ENCODE results near the gene OSBPL6.
A peak's percentile ranks its signal among the peaks of the same experiment; 100 is the strongest.

OSBPL6 gene

DNA sequence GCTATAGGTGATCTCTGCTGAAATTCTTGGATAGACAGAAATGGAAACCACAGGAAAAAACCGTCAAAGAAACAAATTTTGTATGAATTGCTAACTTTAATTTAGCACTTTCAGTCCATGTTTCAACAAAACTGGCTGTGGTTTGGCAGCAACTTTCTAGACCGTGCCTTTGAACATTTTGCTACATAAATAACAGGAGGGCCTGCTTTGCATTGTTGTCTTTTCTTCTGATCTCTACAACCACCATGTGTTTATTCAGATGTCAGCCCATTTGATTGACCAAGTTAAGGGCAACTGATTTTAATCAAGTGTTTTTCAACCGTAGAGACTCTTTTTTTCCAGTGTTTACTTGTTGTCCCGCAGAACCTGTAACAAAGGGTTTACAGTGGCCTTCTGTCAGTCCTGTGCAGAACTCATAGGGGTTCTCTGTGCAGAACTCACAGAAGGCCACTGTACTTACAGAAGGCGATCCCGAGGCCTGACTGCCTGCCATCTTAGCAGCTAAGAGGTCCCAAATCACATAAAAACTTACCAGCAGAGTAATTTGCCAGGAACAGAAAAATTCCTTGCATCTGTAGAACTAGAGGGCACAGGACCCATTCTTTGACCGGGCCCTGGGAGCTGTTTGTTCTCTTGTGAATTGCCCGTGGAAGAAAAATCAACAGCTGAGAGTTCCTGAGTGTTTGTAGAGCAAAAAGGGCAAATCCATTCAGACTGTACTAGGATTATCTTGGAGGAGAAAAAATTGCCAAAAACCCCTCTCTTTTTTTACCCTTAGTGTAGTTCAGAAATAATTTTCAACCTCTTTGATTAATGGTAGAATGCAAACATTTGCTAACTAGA, 136.1 kb downstream of the OSBPL6 start:
- TF ChIP-seq ZNF302 (tag by site-specific recombination; IDR thresholded peaks at IDR 0.05; ENCODE audit: low read depth) (no peak), SCRT1 (tag by site-specific recombination; IDR thresholded peaks at IDR 0.05; ENCODE audit: borderline replicate concordance) (no peak), ZNF785 (tag by site-specific recombination; IDR thresholded peaks at IDR 0.05) (no peak), ZNF423 (tag by site-specific recombination; IDR thresholded peaks at IDR 0.05) (no peak)
- TF ChIP-seq, protein P1, sequence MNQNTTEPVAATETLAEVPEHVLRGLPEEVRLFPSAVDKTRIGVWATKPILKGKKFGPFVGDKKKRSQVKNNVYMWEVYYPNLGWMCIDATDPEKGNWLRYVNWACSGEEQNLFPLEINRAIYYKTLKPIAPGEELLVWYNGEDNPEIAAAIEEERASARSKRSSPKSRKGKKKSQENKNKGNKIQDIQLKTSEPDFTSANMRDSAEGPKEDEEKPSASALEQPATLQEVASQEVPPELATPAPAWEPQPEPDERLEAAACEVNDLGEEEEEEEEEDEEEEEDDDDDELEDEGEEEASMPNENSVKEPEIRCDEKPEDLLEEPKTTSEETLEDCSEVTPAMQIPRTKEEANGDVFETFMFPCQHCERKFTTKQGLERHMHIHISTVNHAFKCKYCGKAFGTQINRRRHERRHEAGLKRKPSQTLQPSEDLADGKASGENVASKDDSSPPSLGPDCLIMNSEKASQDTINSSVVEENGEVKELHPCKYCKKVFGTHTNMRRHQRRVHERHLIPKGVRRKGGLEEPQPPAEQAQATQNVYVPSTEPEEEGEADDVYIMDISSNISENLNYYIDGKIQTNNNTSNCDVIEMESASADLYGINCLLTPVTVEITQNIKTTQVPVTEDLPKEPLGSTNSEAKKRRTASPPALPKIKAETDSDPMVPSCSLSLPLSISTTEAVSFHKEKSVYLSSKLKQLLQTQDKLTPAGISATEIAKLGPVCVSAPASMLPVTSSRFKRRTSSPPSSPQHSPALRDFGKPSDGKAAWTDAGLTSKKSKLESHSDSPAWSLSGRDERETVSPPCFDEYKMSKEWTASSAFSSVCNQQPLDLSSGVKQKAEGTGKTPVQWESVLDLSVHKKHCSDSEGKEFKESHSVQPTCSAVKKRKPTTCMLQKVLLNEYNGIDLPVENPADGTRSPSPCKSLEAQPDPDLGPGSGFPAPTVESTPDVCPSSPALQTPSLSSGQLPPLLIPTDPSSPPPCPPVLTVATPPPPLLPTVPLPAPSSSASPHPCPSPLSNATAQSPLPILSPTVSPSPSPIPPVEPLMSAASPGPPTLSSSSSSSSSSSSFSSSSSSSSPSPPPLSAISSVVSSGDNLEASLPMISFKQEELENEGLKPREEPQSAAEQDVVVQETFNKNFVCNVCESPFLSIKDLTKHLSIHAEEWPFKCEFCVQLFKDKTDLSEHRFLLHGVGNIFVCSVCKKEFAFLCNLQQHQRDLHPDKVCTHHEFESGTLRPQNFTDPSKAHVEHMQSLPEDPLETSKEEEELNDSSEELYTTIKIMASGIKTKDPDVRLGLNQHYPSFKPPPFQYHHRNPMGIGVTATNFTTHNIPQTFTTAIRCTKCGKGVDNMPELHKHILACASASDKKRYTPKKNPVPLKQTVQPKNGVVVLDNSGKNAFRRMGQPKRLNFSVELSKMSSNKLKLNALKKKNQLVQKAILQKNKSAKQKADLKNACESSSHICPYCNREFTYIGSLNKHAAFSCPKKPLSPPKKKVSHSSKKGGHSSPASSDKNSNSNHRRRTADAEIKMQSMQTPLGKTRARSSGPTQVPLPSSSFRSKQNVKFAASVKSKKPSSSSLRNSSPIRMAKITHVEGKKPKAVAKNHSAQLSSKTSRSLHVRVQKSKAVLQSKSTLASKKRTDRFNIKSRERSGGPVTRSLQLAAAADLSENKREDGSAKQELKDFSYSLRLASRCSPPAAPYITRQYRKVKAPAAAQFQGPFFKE (tag by site-specific recombination; IDR thresholded peaks at IDR 0.05; ENCODE audit: borderline replicate concordance): no peak
- Histone ChIP-seq H3K27ac (ENCODE audit: extremely low read depth, low read depth, low read length) (no peak overlapping the region), H3K4me3 (ENCODE audit: low read depth, low read length) (no peak overlapping the region), H3K9me3 (ENCODE audit: control insufficient read depth, insufficient read depth, low read depth, low read length) (no peaks in the 10 kb centered on the region), H3K36me3 (ENCODE audit: control insufficient read depth in 2 of 2, insufficient read depth in 1 of 2, low read length in 2 of 2) (no peaks in the 10 kb centered on the region; a peak in 1 of 3 replicates), H3K4me1 (ENCODE audit: control insufficient read depth, insufficient read depth, low read length) (peaks cover 4% of the 10 kb centered on the region; the same call in 1 of the 2 replicates)
- POLR2A ChIA-PET: no interaction called here
- CTCF ChIA-PET: no interaction called here

DNA sequence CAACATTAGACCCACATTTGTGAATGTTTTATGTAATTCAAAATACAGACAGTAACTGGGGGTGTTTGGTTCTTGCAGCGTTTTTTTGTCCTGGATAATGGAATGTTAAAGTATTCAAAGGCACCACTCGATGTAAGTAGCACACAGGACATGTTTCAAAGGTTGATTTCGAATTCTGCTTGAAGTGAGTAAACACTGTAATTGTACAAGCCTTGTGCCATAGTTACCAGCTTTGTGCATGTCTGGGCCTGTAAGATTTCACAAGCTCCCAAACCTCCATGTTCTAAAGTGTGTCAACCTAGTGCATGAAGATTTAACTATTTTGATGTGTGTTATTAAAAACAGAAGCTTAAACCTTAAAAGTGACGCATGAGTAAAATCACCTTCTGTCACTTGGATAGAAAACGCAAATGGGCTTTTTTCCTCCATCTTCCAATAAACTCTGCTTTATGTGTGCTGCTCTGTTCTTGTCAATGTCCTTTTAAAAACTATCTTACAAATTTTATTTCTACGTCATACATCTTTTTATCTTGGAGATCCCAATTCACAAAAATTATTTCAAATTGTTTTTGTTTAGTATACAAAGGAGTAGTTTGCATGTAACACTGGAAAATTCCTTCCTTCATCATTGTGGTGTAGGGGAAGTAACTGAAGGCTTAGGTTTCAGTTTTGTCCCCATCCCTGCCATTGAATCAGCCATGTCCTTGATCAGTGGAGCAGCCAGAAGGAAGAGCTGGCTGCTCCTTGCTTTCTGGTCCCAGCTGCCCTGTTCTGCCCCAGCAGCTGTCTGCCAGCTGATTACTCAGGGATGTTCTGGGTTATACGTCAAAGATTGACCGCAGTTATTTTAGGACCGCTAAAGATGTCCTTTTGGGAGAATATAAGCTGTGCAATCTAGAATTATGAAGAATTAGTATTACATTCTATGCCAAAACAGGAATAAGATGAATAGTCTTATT, 137.4 kb downstream of the OSBPL6 start:
- ChIA-PET POLR2A (no interaction called here), CTCF (interaction anchor here (0.6 kb wide), 1 partner anchor 532 kb away, joined by 3 read pairs; no protein-coding TSS in a partner anchor)
- H3K27ac ChIP-seq (ENCODE audit: extremely low read depth, low read depth, low read length): no peak overlapping the region
- H3K4me3 ChIP-seq (ENCODE audit: low read depth, low read length): no peak overlapping the region
- peaks cover 4% of the 10 kb centered on the region; the same call in 1 of the 2 replicates for H3K4me1 ChIP-seq (ENCODE audit: control insufficient read depth, insufficient read depth, low read length)
- peaks cover 0 to 8% of the 10 kb centered on the region in 2 experiments; a peak in 2 of 3 replicates for H3K36me3 ChIP-seq (ENCODE audit: control insufficient read depth in 2 of 2, insufficient read depth in 1 of 2, low read length in 2 of 2)
- TF ChIP-seq ZNF677 (tag by site-specific recombination; IDR thresholded peaks at IDR 0.05): peak; percentile 93
- TF ChIP-seq ZNF274 (IDR thresholded peaks at IDR 0.05; ENCODE audit: low read length): no peak
- no peak for TF ChIP-seq ZNF274 (tag by site-specific recombination; IDR thresholded peaks at IDR 0.05; ENCODE audit: borderline replicate concordance)
- no peak for TF ChIP-seq ZFHX2 (tag by site-specific recombination; conservative IDR thresholded peaks at IDR 0.05)
- no peak for TF ChIP-seq YY2 (tag by site-specific recombination; IDR thresholded peaks at IDR 0.05)
- TF ChIP-seq ZIC2 (tag by site-specific recombination; IDR thresholded peaks at IDR 0.05): no peak
- TF ChIP-seq, protein P2, sequence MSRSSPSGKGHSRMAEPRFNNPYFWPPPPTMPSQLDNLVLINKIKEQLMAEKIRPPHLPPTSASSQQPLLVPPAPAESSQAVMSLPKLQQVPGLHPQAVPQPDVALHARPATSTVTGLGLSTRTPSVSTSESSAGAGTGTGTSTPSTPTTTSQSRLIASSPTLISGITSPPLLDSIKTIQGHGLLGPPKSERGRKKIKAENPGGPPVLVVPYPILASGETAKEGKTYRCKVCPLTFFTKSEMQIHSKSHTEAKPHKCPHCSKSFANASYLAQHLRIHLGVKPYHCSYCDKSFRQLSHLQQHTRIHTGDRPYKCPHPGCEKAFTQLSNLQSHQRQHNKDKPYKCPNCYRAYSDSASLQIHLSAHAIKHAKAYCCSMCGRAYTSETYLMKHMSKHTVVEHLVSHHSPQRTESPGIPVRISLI (tag by site-specific recombination; IDR thresholded peaks at IDR 0.05): no peak
- no peak for TF ChIP-seq SCRT2 (tag by site-specific recombination; IDR thresholded peaks at IDR 0.05)
- no peaks in the 10 kb centered on the region for H3K9me3 ChIP-seq (ENCODE audit: control insufficient read depth, insufficient read depth, low read depth, low read length)

Data from HEK293 (cell line).